Measurements from ENCODE around the gene C13orf46.

DNA sequence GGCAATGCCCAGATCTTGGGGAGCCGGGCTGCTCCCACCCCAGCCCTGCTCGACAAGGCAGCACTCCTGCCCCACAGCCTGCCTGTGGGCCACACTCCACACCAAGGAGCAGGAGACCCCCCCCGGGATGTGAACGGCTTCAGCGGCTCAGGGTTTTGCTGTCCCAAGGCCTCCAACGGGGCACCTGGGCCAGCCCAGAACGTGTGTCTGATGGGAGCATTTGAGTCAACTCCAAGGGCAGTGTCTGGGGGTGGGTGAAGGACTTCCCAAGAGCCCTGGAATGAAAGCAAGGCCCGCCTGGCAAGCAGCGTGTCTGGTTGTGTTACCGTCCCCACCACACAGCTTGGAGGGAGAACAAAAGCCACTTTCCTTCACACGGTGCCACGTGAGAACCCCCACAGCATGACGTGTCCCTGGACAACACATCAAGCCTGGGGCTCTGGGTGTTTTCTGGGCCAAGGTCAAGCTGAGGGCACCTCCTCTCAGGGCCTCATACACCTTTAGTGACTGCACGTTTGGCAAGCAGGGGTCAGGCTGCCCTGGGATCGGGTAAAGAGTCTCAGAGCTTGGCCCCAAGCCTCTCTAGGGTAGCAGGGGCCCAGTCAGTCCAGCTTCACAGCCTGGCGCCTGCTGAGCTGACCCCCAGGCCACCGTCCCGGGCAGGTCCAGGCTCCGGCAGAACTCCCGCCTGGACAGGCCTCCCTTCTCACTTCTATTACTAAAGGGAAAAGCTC lies 6.0 kb downstream of the C13orf46 start:
- TF ChIP-seq, protein P1, sequence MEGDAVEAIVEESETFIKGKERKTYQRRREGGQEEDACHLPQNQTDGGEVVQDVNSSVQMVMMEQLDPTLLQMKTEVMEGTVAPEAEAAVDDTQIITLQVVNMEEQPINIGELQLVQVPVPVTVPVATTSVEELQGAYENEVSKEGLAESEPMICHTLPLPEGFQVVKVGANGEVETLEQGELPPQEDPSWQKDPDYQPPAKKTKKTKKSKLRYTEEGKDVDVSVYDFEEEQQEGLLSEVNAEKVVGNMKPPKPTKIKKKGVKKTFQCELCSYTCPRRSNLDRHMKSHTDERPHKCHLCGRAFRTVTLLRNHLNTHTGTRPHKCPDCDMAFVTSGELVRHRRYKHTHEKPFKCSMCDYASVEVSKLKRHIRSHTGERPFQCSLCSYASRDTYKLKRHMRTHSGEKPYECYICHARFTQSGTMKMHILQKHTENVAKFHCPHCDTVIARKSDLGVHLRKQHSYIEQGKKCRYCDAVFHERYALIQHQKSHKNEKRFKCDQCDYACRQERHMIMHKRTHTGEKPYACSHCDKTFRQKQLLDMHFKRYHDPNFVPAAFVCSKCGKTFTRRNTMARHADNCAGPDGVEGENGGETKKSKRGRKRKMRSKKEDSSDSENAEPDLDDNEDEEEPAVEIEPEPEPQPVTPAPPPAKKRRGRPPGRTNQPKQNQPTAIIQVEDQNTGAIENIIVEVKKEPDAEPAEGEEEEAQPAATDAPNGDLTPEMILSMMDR (IDR thresholded peaks at IDR 0.05; ENCODE audit: insufficient read depth, low read length), result no peak
- TF ChIP-seq GABPA (IDR thresholded peaks at IDR 0.05; ENCODE audit: low read depth) (no peak), POLR2AphosphoS5 (IDR thresholded peaks at IDR 0.05; ENCODE audit: low read depth) (no peak)

Measured in HL-60 (cell line).